Kidney (tissue), 14 donors: ENCODE results near the gene BACH2. TPM values are rescaled to one million over a fixed set of nuclear protein-coding genes. Genes with fewer than 3 reads are reported as not detected.
"Not testable (repeated sequence)": the region's sequence is repeated elsewhere in the genome, so short reads cannot be mapped to it uniquely, and the experiment has no call there.

Source experiments
- DNase-seq, 5 donors: peaks; one replicate each; pipeline ENCODE4 v3.0.0-alpha.2; 2013 to 2020
- FAIRE-seq: peaks from 2 replicates; lab custom pipeline; 2012; peaks lifted over from hg19 to GRCh38; lab: Jason Lieb, UNC
- H3K27ac ChIP-seq, 2 donors: one replicate each; pipeline ENCODE4 v1.7.0; 2013; ENCODE audit warnings: low read depth in 2 of 2, low read length in 2 of 2, inconsistent platforms in 1 of 2
- H3K27me3 ChIP-seq: one replicate; pipeline ENCODE4 v1.7.1; 2013; ENCODE audit warnings: low read length, inconsistent platforms; ENCODE audit not compliant: control insufficient read depth, insufficient read depth
- H3K36me3 ChIP-seq, 3 donors: one replicate each; pipeline versions ENCODE4 v1.7.0 to v1.7.1; 2013; ENCODE audit warnings: low read length in 3 of 3, control low read depth in 1 of 3, inconsistent platforms in 1 of 3; ENCODE audit not compliant: insufficient read depth in 3 of 3, control insufficient read depth in 2 of 3
- H3K4me1 ChIP-seq, 3 donors: one replicate each; pipeline versions ENCODE4 v1.7.0 to v1.7.1; 2013; ENCODE audit warnings: low read length in 3 of 3, inconsistent platforms in 1 of 3, low read depth in 1 of 3; ENCODE audit not compliant: control insufficient read depth in 2 of 3, insufficient read depth in 2 of 3
- H3K4me3 ChIP-seq, 3 donors: one replicate each; pipeline versions ENCODE4 v1.7.0 to v1.8.1; 2013; ENCODE audit warnings: low read length in 3 of 3, control low read depth in 1 of 3, inconsistent platforms in 1 of 3
- H3K9ac ChIP-seq, 3 donors: one replicate each; pipeline versions ENCODE4 v1.7.0 to v1.7.1; 2013; ENCODE audit warnings: low read length in 3 of 3, control low read depth in 1 of 3, inconsistent platforms in 1 of 3
- H3K9me3 ChIP-seq, 3 donors: one replicate each; pipeline versions ENCODE4 v1.7.0 to v1.7.1; 2013; ENCODE audit warnings: low read length in 3 of 3, control low read depth in 1 of 3, inconsistent platforms in 1 of 3; ENCODE audit not compliant: control insufficient read depth in 2 of 3, insufficient read depth in 1 of 3
- CTCF ChIP-seq: IDR thresholded peaks from 3 replicates; pipeline ENCODE4 v1.5.1; 2012; ENCODE audit warnings: mild to moderate bottlenecking, moderate library complexity, borderline replicate concordance; ENCODE audit not compliant: insufficient read depth; ENCODE audit errors: extremely low read depth
- intact Hi-C: fragments of 100-400 bp; cut with DNase I; formaldehyde crosslinking; loops from one replicate; pipeline ENCODE4 v1.11.1; 2022
- polyA plus RNA-seq: library from polyadenylated mRNA; stranded (reverse); fragments of 350-450 nt; fragmentation: Illumina TruSeq; extraction: RNeasy Lipid Tissue Mini Kit (QIAGEN cat#74804); gene quantifications from one replicate; pipeline ENCODE4 v1.2.3, GENCODE V29; 2014; ENCODE audit warnings: low read depth, low replicate concordance; ENCODE audit not compliant: insufficient read depth
- total RNA-seq: library from RNA; stranded (reverse); fragmentation: NEBNext Ultra II Directional; extraction: Animal tissue kit (Norgen Biotek cat#: 25700); gene quantifications from one replicate; pipeline ENCODE4 v1.2.1, GENCODE V29; 2021
- donor health status: control.
- donor health status: control.
- donor health status: control.
- donor health status: control.
- donor health status: control.
- donor health status: DM: yes; HTN: yes; CAD: no.
- donor health status: Normal renal cell carcinoma (clear cell type).

The BACH2 gene
- total and polyA plus RNA-seq, 2 donors from 2014 or later = 0.32 to 6.9 TPM

GRCh38 chr6:89972025-89972381, 324.6 kb downstream of the BACH2 start:
- Histone ChIP-seq H3K36me3 (no peaks in the 10 kb centered on the region), H3K9ac (no peak overlapping the region), H3K27me3 (no peaks in the 10 kb centered on the region), H3K27ac (no peak overlapping the region), H3K9me3 (no peaks in the 10 kb centered on the region), H3K4me1 (peaks cover 0 to 3% (median 0%) of the 10 kb centered on the region in 3 donors), H3K4me3 (no peak overlapping the region)
- no peak for FAIRE-seq
- peak in 1 of 5 donors; percentile 52 for DNase-seq
- no peak for TF ChIP-seq CTCF
- intact Hi-C loops = loop anchor here (10.0 kb wide), 1 partner anchor 423 kb away; no protein-coding TSS in a partner anchor

GRCh38 chr6:89971338-89972024, 325.2 kb downstream of the BACH2 start:
- not testable (repeated sequence) for H3K9ac ChIP-seq

GRCh38 chr6:89970609-89971337, 325.9 kb downstream of the BACH2 start:
- FAIRE-seq (peak; percentile 52), DNase-seq (peak in 4 of 5 donors; percentile 57 to 88 (median 72))
- H3K27me3 ChIP-seq = no peaks in the 10 kb centered on the region
- H3K9me3 ChIP-seq = no peaks in the 10 kb centered on the region
- intact Hi-C loops = loop anchor here (10.0 kb wide), 1 partner anchor 424 kb away; no protein-coding TSS in a partner anchor
- H3K27ac ChIP-seq = no peak overlapping the region
- TF ChIP-seq CTCF = peak; percentile 51
- no peaks in the 10 kb centered on the region for H3K36me3 ChIP-seq
- H3K4me3 ChIP-seq = no peak overlapping the region
- H3K9ac ChIP-seq = no peak overlapping the region
- H3K4me1 ChIP-seq = peaks cover 0 to 3% (median 0%) of the 10 kb centered on the region in 3 donors

More at GRCh38 chr6:89971338-89972024, 325.2 kb downstream of the BACH2 start:
- intact Hi-C loops = loop anchor here (10.0 kb wide), 1 partner anchor 423 kb away; no protein-coding TSS in a partner anchor
- H3K9me3 ChIP-seq, H3K4me3 ChIP-seq, H3K36me3 ChIP-seq, FAIRE-seq, DNase-seq, H3K4me1 ChIP-seq, H3K27ac ChIP-seq, H3K27me3 ChIP-seq: not testable (repeated sequence)

- FAIRE-seq (no peak), DNase-seq (peak in 1 of 5 donors; percentile 35)
- no peaks in the 10 kb centered on the region for H3K9me3 ChIP-seq
- H3K27me3 ChIP-seq = no peaks in the 10 kb centered on the region
- H3K36me3 ChIP-seq = no peaks in the 10 kb centered on the region
- no peak overlapping the region for H3K27ac ChIP-seq
- H3K9ac ChIP-seq = no peak overlapping the region
- TF ChIP-seq CTCF = no peak
- peaks cover 0 to 3% (median 0%) of the 10 kb centered on the region in 3 donors for H3K4me1 ChIP-seq
- intact Hi-C loops = loop anchor here (10.0 kb wide), 1 partner anchor 425 kb away; no protein-coding TSS in a partner anchor
- H3K4me3 ChIP-seq = no peak overlapping the region
Observed at GRCh38 chr6:89970072-89970471, 326.6 kb downstream of the BACH2 start.
